ENCODE measurements around the gene DDX42. TPM values are rescaled to one million over a fixed set of nuclear protein-coding genes. Genes with fewer than 3 reads are reported as not detected.

The DDX42 gene
- total RNA-seq, 1 experiment from 2014 or later = 184 TPM

DNA sequence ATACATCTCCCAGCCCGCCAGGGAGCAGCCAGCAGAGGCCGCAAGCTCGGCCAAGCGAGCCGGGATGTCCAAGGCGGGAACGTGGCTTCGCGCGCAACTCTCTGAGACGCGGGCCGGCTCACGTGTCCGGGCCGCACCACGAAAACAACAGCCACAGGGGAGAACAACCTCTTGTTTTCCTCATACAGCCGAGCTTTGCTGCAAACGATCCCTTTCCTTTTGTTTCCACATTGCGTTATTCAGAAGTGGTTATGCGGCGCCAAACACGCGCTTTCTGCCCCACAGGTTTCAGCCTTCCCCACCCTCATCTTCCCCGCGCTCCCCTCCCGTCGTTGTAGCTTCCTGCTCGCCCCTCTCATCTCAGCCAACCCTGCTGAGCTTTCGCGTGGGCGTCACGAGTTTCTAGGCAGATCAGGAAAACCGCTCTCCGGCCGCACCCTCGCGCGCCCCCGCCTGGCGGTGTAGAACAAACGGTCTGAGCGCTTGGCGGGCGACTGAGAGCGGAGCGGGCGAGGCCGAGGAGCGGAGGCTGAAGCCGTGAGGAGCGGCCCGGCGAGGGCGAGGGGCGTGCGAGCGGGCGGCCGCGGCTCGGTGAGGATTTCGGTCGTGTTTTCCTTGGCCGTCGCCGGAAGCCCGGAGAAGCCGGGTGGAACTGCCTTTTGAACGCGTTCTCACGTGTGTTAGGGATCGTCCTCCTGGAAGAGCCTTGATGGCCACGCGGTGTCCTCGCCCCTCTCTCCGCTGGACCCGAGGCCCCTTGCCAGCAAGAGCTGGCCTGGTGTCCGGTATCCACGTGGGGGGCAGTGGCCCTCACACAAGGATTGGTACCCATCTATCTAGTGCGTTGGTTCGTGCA is 75.1 kb downstream of the DDX42 start:
- Histone ChIP-seq H4K91ac (ENCODE audit: insufficient read length, low read depth, low read length) (no peak overlapping the region), H4K8ac (replicated peaks; ENCODE audit: insufficient read length, low read depth, low read length) (no peak overlapping the region), H3K23ac (ENCODE audit: insufficient read length, low read depth, low read length) (no peak overlapping the region), H4K20me1 (ENCODE audit: control insufficient read depth, insufficient read depth, insufficient read length) (no peaks in the 10 kb centered on the region), H3K14ac (ENCODE audit: insufficient read depth, low read length) (peak overlapping the region; percentile 80), H2AK5ac (ENCODE audit: insufficient read length, low read length) (no peak overlapping the region), H3K9me3 (ENCODE audit: control insufficient read depth, low read depth, low read length) (no peaks in the 10 kb centered on the region), H2BK15ac (ENCODE audit: low read depth, low read length) (no peak overlapping the region; the same call in 1 of the 2 replicates), H3K4me2 (ENCODE audit: insufficient read depth, insufficient read length, low read length) (peak overlapping the region; percentile 4), H3K9ac (ENCODE audit: extremely low read depth, insufficient read length, low read length) (peak overlapping the region; percentile 27), H2BK120ac (ENCODE audit: low read depth, low read length, poor library complexity, severe bottlenecking) (no peak overlapping the region), H3K4me1 (ENCODE audit: insufficient read depth, low read length) (no peaks in the 10 kb centered on the region), H2BK5ac (ENCODE audit: insufficient read length, low read length) (no peak overlapping the region), H3K27me3 (ENCODE audit: insufficient read depth, low read length) (peaks cover 4% of the 10 kb centered on the region; the same call in 1 of the 2 replicates), H2BK12ac (ENCODE audit: insufficient read length, low read depth, low read length) (peak overlapping the region; percentile 30), H3K79me2 (ENCODE audit: insufficient read depth, low read length) (no peaks in the 10 kb centered on the region), H3K27ac (ENCODE audit: insufficient read length, low read depth, low read length) (no peak overlapping the region), H2AFZ (ENCODE audit: low read length) (no peak overlapping the region), H3K18ac (ENCODE audit: insufficient read length, low read depth, low read length) (peak overlapping the region; percentile 82), H3K23me2 (ENCODE audit: insufficient read length, low read depth, low read length, poor library complexity, severe bottlenecking) (no peaks in the 10 kb centered on the region), H3K4ac (ENCODE audit: low read depth, low read length) (no peak overlapping the region), H3T11ph (ENCODE audit: low read length) (no peak overlapping the region), H3K79me1 (ENCODE audit: insufficient read depth, low read depth, low read length, poor library complexity, severe bottlenecking) (no peaks in the 10 kb centered on the region), H2BK20ac (ENCODE audit: low read depth, low read length, poor library complexity, severe bottlenecking) (no peak overlapping the region), H4K5ac (ENCODE audit: insufficient read length, low read depth, low read length) (peak overlapping the region; percentile 70), H3K56ac (ENCODE audit: insufficient read length, low read depth, low read length) (no peak overlapping the region)
- TF ChIP-seq, protein P1, sequence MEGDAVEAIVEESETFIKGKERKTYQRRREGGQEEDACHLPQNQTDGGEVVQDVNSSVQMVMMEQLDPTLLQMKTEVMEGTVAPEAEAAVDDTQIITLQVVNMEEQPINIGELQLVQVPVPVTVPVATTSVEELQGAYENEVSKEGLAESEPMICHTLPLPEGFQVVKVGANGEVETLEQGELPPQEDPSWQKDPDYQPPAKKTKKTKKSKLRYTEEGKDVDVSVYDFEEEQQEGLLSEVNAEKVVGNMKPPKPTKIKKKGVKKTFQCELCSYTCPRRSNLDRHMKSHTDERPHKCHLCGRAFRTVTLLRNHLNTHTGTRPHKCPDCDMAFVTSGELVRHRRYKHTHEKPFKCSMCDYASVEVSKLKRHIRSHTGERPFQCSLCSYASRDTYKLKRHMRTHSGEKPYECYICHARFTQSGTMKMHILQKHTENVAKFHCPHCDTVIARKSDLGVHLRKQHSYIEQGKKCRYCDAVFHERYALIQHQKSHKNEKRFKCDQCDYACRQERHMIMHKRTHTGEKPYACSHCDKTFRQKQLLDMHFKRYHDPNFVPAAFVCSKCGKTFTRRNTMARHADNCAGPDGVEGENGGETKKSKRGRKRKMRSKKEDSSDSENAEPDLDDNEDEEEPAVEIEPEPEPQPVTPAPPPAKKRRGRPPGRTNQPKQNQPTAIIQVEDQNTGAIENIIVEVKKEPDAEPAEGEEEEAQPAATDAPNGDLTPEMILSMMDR (conservative IDR thresholded peaks at IDR 0.05) = peak; percentile 70
- peaks cover 72% of the 10 kb centered on the region for H3K27me3 Mint-ChIP-seq (ENCODE audit: low read depth)
- peak; percentile 99 for DNase-seq
- H3K4me1 Mint-ChIP-seq = peaks cover 2 to 5% of the 10 kb centered on the region in 2 experiments; a peak in 3 of 4 replicates
- H3K36me3 Mint-ChIP-seq (ENCODE audit: insufficient read depth in 1 of 3, low read depth in 3 of 3) = peaks cover 0 to 10% (median 3%) of the 10 kb centered on the region in 3 experiments; a peak in 4 of 7 replicates
- WGBS (ENCODE audit: extremely low coverage, insufficient read length, low lambda C conversion rate) = no CpG with 5 or more reads among the region's 82 CpGs
- peak overlapping the region; percentile 95 to 99 (median 99) for H3K27ac Mint-ChIP-seq
- H3K4me3 Mint-ChIP-seq = peak overlapping the region; percentile 50 to 53; a peak in 4 of 5 replicates
- H3K9me3 Mint-ChIP-seq = peaks cover 8 to 15% of the 10 kb centered on the region in 2 experiments
